GM19351 (cell line): ENCODE data around the gene LARP4B.

Experiments used
- ATAC-seq: cut with Tn5 transposase; IDR thresholded peaks from one replicate; pipeline ENCODE4 v1.9.1; 2021; ENCODE audit warnings: mild to moderate bottlenecking, moderate library complexity; ENCODE audit not compliant: unreplicated experiment

LARP4B gene

DNA sequence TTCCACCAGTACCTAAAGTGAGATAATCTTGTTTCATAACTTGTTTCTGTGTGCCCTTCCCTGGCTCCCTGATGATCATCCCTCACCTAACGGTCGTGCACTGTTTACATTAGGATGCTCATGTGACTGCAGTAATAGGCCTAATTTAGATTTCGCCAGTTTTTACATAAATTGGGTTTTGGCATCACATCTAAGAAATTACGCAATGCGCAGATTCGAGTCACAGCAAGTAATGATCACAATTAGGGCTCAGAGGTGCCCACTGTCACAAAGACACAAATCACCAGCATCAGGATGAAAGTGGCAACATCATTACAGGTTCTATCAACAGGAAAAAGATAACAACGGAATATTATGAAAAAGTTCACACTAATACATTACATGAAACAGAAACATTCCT, 94.7 kb downstream of the LARP4B start:
- no peak for ATAC-seq

DNA sequence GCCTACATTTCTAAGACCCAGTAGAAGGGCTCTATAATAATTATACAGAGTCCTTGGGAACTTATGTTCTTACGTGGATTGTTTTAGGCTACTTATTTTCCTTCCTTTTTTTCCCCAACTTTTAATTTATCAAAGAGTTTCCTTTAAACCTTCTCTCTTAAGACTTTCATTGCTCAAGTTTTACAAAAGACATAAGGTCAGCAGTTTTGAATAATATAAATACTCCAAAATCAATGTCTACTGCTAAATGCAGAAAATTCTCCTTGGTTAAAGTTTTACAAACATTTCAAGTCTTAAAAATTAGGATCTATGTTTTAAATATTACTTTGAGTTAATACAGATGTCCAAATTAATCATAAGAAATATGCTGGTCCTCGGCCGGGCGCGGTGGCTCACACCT, 97.0 kb downstream of the LARP4B start:
- no peak for ATAC-seq

DNA sequence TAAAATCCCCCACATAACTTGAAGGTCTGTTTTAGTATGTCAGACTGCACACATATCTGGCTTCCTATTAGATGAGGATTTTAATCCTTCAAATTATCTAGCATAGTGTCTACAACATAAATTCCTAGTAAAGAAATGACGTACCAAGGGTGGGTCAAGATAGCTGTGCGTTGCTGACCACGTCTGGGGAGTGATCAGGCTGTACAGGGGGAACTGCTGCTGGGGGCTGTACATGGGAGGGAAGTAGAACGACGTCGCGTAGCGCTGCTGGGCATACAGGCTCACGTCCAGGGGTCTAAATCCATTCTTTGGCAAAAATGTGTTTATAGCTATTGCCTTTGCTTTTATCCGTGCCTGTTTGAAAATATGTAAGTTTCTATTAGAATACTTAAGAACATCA, 102.3 kb downstream of the LARP4B start:
- ATAC-seq: no peak

DNA sequence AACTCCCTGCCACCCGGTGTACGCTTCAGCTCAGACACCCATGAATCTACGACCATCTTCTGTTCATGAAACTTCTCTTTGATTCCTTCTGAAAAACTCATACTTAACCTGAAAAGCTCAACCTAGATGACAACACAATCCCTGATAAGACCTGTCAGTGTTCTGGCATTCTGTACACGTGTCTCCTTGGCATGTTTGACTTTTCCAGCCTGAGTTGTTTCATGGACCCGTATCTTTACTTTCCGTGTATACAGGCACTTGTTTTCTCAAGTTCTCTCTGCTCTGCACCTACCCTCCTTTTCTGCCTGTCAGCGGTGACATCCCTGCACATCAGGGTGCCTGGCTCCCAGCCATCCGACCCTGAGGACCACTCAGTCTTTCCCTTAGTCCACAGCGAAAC, 103.3 kb downstream of the LARP4B start:
- no peak for ATAC-seq

DNA sequence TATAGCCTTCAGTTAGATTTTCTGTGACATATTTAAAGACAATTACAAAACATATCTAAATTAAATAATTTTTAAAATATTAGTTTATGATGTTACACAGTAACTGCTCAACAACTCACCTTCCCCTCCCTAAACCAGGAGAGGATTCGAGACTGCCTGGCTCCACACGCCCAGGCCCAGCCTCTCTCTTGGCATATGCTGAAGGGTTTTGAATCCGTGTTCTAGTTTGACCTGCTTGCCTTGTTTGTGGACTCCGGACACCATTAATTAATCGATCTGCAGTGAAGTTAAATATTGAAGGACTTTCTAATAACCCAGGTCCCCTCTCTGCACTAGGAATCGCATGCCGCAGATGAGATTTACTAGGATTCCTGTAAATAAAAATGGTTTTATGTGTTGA, 106.6 kb downstream of the LARP4B start:
- no peak for ATAC-seq

DNA sequence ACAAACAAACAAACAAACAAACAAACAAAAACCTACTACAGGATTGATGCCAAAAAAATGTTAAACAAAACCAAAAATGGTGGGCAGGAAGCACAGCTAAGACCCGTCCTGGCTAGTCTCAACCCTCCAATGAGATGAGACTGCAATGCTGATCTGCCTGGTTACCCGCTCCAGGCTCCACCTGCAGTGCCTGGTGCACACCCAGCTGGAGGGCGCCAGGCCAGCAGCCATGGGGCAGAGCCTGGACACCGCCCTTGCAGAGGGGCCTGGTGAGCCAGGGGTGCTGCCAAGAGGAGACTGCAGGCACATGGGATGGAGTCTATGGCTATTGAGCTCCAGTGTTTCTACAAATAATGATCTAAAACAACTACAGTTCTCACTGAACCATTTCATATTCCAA, 107.0 kb downstream of the LARP4B start:
- ATAC-seq: no peak

DNA sequence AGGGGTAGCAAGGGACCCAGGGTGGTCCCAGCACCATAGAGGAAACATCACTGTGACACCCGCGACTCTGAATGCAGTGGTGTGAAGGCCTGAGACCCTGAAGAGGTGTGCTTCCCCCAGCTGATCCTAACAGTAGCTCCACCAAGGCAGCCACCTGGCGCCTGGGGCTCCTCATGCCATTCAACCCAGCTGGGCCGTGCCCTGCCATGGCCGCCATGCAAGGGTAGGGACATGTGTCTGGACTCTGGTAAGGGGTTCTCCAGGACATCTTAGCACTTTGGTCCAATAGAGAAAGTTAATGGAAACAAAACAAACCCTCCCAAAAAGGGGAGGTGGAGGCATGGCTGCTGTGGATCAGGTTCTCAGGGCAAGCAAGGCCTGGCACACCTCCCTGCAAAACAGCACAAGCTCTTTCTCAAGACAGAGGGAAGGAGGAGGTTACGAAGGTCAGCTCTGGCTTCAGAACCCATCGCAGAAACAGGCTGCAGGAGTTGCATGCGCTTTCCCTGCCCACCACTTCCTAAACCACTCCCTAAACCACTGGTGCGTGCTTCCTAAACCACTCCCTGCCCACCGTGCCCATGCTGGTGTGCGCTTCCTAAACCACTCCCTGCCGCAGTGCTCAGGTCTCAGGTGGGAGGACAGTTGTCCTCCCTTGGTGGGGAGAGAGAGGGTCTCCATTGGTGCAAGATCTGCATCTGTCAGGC, 108.7 kb downstream of the LARP4B start:
- ATAC-seq: no peak

DNA sequence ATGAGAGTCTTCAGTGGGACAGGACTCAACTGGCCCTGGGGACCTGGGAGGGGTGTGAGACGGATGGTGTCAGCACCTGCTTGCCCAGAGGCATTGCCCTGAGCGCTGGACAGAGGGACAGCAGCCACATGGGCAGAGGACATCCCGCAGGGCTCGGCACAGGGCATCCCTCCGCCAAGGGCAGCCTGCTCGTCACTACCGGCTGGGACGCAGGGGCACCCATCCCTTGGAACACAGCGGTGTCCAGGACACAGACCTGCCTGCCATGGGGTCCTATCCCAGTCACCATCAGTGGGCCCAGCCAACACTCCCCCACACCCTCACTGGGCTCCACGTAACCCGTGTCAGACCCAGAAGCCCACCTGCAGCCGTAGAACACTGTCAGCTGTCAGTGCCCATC, 109.3 kb downstream of the LARP4B start:
- no peak for ATAC-seq

DNA sequence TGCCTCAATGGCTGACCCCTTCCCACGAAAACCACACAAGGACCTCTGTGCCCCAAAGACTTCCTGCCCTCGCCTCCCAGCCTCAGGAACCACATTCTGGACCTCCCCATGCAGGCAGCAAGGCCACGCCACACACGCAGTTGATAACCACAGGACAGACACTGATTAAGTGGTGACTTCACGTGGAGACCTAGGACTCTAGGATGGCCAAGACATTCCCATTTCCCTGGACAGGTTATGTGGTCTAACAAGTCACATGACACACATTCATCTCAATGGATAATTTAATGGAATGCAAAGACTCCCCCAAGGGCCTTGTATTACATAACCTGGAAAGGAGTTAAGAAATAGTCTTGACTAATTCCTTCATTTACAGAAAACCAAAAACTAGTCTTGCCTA, 110.2 kb downstream of the LARP4B start:
- ATAC-seq: no peak

DNA sequence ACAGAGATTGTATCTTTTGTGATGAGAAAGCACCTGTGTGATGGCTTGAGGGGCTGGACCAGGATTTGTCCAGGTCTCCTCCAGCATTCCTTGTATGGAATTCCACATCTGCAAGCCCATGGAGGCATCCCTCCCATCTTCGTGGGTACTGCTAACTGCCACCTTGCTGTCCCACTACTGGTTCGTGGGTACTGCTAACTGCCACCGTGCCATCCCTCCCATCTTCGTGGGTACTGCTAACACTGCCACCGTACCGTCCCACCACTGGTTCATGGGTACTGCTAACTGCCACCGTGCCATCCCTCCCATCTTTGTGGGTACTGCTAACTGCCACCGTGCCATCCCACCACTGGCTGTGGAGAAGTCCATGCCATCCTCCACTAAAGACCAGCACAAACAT, 111.7 kb downstream of the LARP4B start:
- no peak for ATAC-seq

DNA sequence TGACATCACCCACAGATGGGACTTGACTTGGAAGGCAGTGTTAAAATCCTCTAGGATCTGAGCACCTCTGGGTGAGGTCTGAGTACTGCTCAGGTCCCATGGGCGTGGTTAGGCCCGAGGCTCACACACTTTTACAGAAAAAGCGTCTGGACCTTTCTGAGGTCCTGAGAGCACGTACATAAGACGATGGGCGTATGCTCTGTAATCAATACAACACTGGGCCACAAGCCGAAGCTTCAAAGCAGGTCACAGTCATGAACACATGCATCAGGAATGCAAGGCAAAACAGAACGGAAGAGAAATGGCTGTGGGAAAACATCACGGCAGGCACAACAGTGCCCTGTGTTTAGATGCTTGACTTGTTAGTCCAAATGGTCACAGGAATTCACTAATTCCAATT, 112.2 kb downstream of the LARP4B start:
- no peak for ATAC-seq

DNA sequence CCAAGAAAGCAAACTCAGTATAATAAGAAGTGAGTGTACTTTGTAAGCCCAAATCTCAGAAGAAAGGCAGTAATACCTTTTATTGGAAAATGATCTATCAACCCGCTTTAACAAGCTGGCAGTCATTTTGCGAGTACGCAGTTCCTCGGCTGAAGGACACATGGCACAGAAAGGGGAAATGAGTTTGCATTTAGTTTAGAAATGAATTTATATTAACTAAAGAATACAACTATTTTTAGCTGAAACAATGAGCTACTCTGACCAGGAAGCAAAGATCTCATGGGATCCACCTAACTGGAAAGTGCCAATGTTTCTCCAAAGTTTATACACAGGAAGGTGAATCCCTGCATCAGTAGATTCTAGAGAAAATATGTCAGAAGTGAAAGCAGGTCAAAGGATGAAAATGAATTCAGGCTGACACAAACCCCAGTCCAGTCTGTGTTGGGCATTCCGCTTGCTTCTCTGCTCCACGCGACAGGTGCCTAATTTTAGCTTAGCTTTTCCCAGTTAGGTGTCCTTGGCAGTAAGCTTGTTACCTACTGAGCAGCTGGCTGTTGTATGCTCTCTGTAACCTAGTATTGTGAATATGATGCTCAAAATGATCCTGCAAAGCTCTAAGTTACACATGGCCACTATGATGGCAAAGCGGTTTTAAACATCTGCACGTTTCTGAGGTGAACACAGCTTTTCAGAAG, 112.8 kb downstream of the LARP4B start:
- no peak for ATAC-seq

DNA sequence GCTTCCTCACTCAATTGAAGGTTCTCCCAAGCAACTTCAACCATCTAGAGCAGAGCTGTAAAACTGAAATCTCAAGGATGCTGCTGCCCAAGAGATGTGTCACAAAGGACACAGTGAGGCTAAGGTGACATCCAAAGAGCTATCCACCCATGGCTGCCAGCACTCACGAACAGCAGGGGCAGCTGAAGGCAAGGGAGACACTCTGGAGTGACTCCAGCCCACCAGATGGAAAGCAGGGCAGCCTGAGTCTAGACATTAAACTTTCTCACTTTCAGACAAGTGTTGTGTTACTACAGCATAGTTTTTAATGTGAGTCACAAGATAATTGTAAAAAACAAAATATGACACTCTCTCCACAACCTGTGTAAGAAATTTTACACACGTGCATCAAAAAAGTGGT, 113.5 kb downstream of the LARP4B start:
- no peak for ATAC-seq

DNA sequence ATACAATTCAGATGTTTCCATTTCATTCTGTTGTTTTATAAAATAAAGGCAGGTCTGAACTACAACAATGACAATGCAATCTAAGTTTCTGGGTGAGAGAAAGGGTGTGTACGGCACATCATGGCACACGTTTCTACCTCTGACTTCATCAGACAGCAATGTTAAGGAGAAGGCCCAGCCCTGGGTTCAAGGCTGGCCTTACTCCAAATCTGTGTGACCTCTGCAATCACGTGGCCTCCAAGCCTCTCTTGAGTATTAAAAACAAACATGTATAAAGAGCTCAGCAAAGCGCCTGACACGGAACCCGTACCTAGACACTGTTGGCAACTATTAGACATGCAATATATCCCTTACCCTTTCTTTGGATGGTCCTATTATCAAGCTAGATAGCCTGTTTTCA, 114.1 kb downstream of the LARP4B start:
- no peak for ATAC-seq

DNA sequence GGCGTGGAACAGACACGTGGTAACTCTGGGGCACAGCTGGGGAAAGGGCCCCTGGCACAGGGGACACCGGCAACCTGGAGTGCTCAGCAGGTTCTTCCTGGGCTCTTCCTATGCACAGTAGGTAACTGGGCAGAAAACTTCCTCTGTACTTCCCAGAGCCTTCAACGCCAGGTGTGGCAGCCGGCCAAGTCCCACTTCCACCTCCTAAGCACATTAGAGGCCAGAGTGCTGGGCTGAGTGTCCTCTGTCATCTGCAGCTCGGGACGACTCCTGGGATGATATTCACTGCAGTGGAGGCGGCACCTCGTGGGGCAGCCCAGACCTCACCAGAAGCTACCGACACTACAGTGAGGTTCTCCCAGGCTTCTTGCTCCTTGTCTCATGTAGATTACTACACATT, 114.5 kb downstream of the LARP4B start:
- no peak for ATAC-seq

DNA sequence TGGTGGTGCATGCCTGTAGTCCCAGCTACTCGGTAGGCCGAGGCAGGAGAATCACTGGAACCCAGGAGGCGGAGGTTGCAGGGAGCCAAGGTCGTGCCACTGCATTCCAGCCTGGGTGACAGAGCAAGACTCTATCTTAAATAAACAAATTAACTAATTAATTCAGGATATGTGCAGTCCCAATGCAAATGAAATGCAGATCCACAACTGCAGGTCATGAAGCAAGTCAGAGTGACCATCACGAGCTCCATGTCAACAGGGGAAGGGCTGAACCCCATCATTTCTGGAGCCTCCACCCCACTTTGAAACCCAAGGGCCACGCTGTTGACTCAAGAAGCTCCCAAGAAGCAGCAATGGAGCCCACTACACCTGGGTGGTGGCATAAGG, 115.4 kb downstream of the LARP4B start:
- ATAC-seq: no peak

DNA sequence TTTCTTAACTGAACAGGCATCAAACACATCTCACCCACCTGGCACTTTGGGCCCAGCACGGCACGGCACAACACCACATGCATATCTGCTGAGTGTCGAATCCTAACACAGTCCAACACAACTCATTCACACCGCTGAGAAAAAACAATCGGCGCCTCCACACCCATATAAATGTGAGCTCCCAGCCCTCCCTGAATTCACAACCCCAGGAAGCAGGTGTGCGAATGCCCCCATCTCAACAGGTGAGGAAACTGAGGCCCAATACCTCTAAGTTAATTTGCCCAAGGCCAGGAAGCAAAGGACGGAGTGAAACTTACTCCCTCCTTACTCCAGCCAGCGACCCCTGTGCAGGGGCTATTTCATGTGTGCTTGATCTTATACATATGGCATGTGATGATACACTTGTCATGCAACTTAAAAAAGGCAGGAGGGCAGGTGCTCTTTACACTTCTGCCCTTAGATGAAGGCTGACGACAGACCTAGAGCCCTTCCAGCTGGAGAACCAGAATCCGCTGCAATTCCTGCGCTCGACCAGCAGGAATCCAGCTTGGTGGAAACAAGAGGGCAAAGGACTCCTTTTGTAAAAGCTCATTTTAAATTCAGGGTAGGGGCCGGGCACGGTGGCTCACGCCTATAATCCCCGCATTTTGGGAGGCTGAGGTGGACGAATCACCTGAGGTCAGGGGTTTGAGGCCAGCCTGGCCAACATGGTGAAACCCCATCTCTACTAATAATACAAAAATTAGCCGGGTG, 116.0 kb downstream of the LARP4B start:
- ATAC-seq: no peak

DNA sequence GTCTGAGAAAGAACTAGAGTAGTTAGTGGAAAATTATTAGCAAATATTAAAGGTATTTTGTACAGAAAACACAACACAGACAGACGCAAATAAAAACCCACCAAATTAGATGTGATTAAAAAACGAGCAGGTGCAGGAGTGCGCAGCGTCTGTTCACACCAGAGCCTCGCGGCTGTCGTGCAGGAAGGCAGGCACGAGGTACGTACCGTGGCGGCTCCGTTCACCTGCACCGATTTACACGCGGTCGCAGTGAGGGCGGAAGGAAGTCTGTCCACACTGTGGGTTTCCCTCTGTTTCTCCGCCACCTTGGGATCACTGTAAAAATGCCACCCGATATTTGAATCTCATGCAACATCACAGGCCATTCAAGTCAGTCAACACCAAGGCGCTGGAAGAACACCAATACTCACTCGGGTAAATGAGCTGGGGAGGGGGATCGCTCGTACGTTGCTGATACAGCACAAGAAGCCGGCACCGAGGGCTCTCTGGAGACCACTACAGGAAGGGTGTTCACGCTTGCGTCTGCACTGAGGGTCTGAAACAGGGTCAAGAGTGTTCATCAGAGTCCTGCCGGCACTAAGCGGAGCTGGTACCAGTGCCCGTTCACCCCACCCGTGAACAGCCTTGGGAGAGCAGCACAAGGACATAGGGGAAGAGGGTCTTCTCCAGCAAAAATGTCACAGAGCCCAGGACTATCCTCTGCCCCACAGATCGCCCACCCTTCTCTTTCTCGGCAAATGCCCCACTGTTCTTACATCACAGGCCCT, 116.8 kb downstream of the LARP4B start:
- no peak for ATAC-seq

DNA sequence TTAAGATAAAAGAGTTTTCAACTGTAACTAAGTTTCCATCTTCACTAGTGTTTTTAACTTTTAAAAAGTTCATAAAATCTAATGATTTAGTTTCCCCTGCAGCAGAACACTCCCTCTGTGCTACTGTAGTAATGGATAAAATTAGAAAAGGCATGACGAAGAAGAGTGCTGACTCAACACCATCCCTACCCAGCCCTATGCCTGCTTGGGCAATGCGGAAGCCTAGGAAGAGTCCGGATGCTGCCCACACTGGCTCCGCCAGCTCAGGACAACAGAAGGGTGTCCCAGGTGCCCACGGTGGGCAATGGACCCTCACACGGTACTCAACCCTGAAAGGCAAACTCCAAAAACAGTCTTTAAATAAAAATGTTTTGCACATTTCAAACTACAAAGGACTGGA, 118.2 kb downstream of the LARP4B start:
- no peak for ATAC-seq

DNA sequence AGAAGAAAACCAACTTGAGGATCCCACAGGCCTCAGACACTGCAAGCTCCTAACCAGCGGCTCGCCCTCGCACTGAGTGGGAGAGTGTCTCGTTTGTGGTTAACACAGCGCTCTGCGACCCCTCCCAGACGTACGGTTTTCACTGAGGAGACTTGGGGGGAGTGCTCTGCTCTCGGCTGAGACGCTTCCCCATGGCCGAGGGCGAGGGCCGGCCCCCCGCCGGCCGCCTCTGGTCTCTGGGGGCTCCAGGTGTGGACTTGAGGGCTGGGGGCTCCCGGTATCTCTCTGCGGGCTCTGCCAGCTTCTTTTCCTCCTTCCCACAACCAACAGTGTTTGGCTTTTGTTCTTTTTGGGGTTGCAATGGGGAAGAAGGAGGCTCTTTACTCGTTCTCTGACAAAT, 118.7 kb downstream of the LARP4B start:
- ATAC-seq: no peak

DNA sequence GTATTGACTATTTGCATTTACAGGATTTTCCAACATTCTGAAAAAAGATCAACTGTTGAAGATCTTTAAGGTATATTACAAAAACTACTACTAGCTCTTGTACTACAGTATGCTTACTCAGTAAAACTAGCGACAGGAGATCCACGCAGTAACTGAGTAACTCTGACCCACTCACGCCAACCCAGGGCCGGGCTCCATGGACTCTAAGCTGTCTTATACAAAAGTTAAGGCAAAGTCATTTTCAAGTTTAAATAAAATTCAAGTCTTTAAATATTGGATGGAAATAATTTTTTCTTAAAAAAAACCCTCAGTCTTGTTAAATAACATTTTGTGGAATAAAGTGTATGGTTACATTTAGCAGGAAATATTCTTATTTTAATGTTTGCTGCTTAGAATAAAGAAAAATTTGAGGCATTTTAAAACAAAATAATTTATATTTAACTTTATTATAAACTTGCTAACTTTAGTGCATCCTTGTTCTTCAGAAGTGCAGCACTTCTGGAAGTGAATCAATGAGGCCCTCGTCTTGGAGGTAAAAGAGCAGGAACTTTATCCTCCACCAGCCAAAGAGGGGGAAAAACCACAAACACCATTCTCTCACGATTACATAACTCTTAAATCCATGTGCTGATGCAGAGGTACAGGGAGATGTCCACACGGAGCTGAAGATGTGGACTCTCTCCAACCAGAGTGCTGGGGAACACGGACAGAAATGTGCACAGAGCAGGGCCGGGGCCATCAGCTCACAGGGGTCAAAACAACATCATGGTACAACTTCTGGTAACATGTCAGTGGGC, 119.9 kb downstream of the LARP4B start:
- no peak for ATAC-seq
